Measurements from ENCODE around the gene CPAMD8. TPM values are rescaled to one million over a fixed set of nuclear protein-coding genes. Genes with fewer than 3 reads are reported as not detected.
A peak's percentile ranks its signal among the peaks of the same experiment; 100 is the strongest.

Gene CPAMD8
- total and polyA plus RNA-seq, 9 of the 15 experiments (the other 6 are each of a cell fraction or from before 2014, with no cell fraction given) = 0.20 to 2.1 (median 1.3) TPM

- 0 out of 2 replicates have a peak, but pooled peaks have one; percentile 61 for TF ChIP-seq TGIF2 (CRISPR knock-in tag; IDR thresholded peaks at IDR 0.05)
- TF ChIP-seq CBX8 (IDR thresholded peaks at IDR 0.05; ENCODE audit: borderline replicate concordance, extremely low read depth, low read depth, low read length, poor library complexity, severe bottlenecking) = no peak
- no peak for TF ChIP-seq NR4A1 (CRISPR knock-in tag; IDR thresholded peaks at IDR 0.05)
- no peak for TF ChIP-seq NR4A1 (tag; IDR thresholded peaks at IDR 0.05)
- TF ChIP-seq, protein P1, sequence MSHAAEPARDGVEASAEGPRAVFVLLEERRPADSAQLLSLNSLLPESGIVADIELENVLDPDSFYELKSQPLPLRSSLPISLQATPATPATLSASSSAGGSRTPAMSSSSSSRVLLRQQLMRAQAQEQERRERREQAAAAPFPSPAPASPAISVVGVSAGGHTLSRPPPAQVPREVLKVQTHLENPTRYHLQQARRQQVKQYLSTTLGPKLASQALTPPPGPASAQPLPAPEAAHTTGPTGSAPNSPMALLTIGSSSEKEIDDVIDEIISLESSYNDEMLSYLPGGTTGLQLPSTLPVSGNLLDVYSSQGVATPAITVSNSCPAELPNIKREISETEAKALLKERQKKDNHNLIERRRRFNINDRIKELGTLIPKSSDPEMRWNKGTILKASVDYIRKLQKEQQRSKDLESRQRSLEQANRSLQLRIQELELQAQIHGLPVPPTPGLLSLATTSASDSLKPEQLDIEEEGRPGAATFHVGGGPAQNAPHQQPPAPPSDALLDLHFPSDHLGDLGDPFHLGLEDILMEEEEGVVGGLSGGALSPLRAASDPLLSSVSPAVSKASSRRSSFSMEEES (CRISPR knock-in tag; IDR thresholded peaks at IDR 0.05) = no peak
- peak; percentile 41; the same call in 1 of the 2 replicates for TF ChIP-seq BACH1 (tag; IDR thresholded peaks at IDR 0.05)
- no peak for TF ChIP-seq TBP (optimal IDR thresholded peaks at IDR 0.05; ENCODE audit: low read depth, low read length)
- TF ChIP-seq MEIS2 (IDR thresholded peaks at IDR 0.05; ENCODE audit: partially characterized antibody) = peak; percentile 43
- TF ChIP-seq NCOR1 (IDR thresholded peaks at IDR 0.05) = peak; percentile 73
- TF ChIP-seq, protein P2, sequence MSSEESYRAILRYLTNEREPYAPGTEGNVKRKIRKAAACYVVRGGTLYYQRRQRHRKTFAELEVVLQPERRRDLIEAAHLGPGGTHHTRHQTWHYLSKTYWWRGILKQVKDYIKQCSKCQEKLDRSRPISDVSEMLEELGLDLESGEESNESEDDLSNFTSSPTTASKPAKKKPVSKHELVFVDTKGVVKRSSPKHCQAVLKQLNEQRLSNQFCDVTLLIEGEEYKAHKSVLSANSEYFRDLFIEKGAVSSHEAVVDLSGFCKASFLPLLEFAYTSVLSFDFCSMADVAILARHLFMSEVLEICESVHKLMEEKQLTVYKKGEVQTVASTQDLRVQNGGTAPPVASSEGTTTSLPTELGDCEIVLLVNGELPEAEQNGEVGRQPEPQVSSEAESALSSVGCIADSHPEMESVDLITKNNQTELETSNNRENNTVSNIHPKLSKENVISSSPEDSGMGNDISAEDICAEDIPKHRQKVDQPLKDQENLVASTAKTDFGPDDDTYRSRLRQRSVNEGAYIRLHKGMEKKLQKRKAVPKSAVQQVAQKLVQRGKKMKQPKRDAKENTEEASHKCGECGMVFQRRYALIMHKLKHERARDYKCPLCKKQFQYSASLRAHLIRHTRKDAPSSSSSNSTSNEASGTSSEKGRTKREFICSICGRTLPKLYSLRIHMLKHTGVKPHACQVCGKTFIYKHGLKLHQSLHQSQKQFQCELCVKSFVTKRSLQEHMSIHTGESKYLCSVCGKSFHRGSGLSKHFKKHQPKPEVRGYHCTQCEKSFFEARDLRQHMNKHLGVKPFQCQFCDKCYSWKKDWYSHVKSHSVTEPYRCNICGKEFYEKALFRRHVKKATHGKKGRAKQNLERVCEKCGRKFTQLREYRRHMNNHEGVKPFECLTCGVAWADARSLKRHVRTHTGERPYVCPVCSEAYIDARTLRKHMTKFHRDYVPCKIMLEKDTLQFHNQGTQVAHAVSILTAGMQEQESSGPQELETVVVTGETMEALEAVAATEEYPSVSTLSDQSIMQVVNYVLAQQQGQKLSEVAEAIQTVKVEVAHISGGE (CRISPR knock-in tag; IDR thresholded peaks at IDR 0.05) = 0 out of 6 replicates have a peak, but pooled peaks of 1 of the 3 experiments have one; percentile 11
- no peak for TF ChIP-seq DNMT1 (IDR thresholded peaks at IDR 0.05)
- TF ChIP-seq KHSRP (IDR thresholded peaks at IDR 0.05) = no peak
- peak; percentile 65 for TF ChIP-seq SMARCA4 (IDR thresholded peaks at IDR 0.05)
- TF ChIP-seq ZBTB43 (CRISPR knock-in tag; IDR thresholded peaks at IDR 0.05) = no peak
- no peak for TF ChIP-seq NFATC3 (IDR thresholded peaks at IDR 0.05)
- peak; percentile 52 for TF ChIP-seq TAL1 (IDR thresholded peaks at IDR 0.05)
- 0 out of 2 replicates have a peak, but pooled peaks have one; percentile 24 for TF ChIP-seq ZKSCAN8 (CRISPR knock-in tag; IDR thresholded peaks at IDR 0.05)
- 0 out of 2 replicates have a peak, but pooled peaks have one; percentile 63 for TF ChIP-seq FOXP1 (CRISPR knock-in tag; IDR thresholded peaks at IDR 0.05)
- TF ChIP-seq ZNF583 (CRISPR knock-in tag; IDR thresholded peaks at IDR 0.05) = peak; percentile 86; the same call in 1 of the 2 replicates
- peak; percentile 81 for TF ChIP-seq ZBTB17 (CRISPR knock-in tag; IDR thresholded peaks at IDR 0.05)
- TF ChIP-seq RFX7 (CRISPR knock-in tag; IDR thresholded peaks at IDR 0.05) = no peak
- 0 out of 2 replicates have a peak, but pooled peaks have one; percentile 22 for TF ChIP-seq KLF1 (tag; IDR thresholded peaks at IDR 0.05)
- peak; percentile 66; the same call in 1 of the 2 replicates for TF ChIP-seq ZNF584 (CRISPR knock-in tag; IDR thresholded peaks at IDR 0.05; ENCODE audit: low read depth)
Measured at GRCh38 chr19:16888629-16889365, 137.8 kb downstream of the CPAMD8 start, which contains the start of gene F2RL3 (continued).
